ENCODE measurements around the gene WNT9B. TPM values are rescaled to one million over a fixed set of nuclear protein-coding genes. Genes with fewer than 3 reads are reported as not detected.

Gene WNT9B
- polyA plus RNA-seq, 3 donors = 4.6 to 11.3 (median 7.9) TPM

GRCh38 chr17:46922487-46922803 lies 71.1 kb downstream of the WNT9B start:
- no peak for DNase-seq (ENCODE audit: extremely low read depth in 1 of 11, low read depth in 9 of 11, low spot score in 4 of 11)

- peak; percentile 74 to 96 (median 88) for DNase-seq (ENCODE audit: extremely low read depth in 1 of 11, low read depth in 9 of 11, low spot score in 4 of 11)
Observed at GRCh38 chr17:46922804-46923635, 71.6 kb downstream of the WNT9B start, which contains the start of gene GOSR2. Gene GOSR2 (plus strand): TSS chr17:46923160. CDS start chr17:46923193, 33 bp downstream.

- no peak for DNase-seq (ENCODE audit: extremely low read depth in 1 of 11, low read depth in 9 of 11, low spot score in 4 of 11)
Observed at GRCh38 chr17:46925185-46925868, 73.9 kb downstream of the WNT9B start.

GRCh38 chr17:46928467-46929261 lies 77.3 kb downstream of the WNT9B start:
- no peak for DNase-seq (ENCODE audit: extremely low read depth in 1 of 11, low read depth in 9 of 11, low spot score in 4 of 11)

DNA sequence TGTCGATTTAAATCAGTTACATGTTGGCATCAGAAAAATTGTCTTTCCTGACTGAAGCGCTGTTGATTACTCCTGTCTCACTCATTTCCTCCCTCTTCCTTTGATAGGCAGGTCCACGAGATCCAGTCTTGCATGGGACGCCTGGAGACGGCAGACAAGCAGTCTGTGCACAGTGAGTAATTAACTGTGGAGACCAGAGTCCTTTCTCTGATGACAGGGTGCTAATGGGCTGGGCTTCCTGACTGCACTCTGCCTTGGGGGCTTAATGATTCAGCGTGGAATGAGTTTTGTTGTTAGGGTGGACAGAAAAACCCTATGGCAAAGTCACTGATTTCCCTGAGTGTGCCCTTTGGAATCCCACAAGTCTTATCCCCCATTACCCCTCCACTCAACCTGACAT lies 78.0 kb downstream of the WNT9B start:
- no peak for DNase-seq (ENCODE audit: extremely low read depth in 1 of 11, low read depth in 9 of 11, low spot score in 4 of 11)

DNA sequence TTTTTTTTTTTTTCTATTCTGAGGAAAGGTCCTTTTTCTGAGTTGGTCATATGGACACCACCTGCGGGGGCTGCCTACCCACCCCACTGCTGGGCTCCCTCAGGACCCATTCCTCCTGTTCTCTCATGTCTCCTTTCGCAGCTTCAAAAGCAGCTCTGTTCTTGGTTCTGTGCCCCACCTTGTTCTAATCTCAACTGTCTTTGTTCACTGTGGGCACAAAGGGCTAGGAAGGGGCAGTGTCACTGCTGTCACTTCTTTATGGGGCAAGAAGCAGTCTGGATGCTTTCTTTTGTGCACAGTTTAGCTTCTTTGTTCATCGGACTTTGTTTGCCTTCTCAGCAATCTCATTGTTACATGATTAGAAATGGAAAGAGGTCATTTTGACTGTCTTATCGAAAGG lies 78.7 kb downstream of the WNT9B start:
- no peak for DNase-seq (ENCODE audit: extremely low read depth in 1 of 11, low read depth in 9 of 11, low spot score in 4 of 11)

GRCh38 chr17:46931596-46931995 lies 80.2 kb downstream of the WNT9B start:
- no peak for DNase-seq (ENCODE audit: extremely low read depth in 1 of 11, low read depth in 9 of 11, low spot score in 4 of 11)

DNA sequence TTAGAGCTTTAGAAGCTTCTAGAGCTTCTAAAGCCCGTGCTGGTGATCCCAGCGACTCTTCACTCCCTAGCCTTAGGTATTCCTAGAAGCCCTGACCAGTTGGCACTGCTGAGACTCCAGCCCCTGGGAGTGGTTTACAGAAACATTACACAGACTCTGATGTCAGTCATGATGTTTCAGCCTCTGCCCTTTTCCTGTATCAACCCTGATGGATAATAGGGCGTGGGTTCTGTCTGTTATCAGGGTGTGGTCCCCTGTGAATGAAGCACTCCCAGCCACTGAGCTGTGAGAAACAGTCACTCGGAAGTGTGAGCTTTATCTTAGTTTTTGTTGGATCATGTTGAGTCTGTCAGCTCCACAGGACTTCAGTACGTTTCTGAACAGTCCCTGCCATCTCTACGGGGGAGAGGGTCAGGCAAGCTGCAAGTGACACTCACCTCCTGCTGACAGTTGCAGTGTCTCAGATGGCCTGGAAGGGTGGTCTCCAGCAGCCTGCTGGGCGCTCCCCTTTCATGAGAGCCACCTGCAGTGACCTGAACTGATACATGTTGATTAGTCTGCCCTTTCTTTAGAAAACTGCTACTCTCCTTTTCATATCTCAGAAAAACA lies 84.4 kb downstream of the WNT9B start:
- DNase-seq (ENCODE audit: extremely low read depth in 1 of 11, low read depth in 9 of 11, low spot score in 4 of 11) = no peak

Other genes with a start within 250 kb of the WNT9B start
- 1 to 10 TPM; 1.8 to 2.1 (median 2.0) TPM for gene WNT3, start 32.9 kb upstream of the WNT9B start, polyA plus RNA-seq (ENCODE audit: insufficient read length in 3 of 3)
- gene GOSR2, start 71.6 kb downstream of the WNT9B start, polyA plus RNA-seq (ENCODE audit: insufficient read length in 3 of 3) = 10 to 100 TPM; 51.6 to 57.9 (median 56.7) TPM
- gene RPRML, start 127.7 kb downstream of the WNT9B start, polyA plus RNA-seq (ENCODE audit: insufficient read length in 3 of 3) = not detected